ENCODE data around the gene NKAIN4.

GRCh38 chr20:63238031-63238430, 16.2 kb downstream of the NKAIN4 start:
- no peak for TF ChIP-seq CTCF (conservative IDR thresholded peaks at IDR 0.05; ENCODE audit: low read depth, low read length)
- no peak for TF ChIP-seq EZH2phosphoT487 (IDR thresholded peaks at IDR 0.05; ENCODE audit: borderline replicate concordance, low read length)
